Measurements from ENCODE around the gene ADORA1.

ADORA1 gene

GRCh38 chr1:203172184-203173010, 44.9 kb downstream of the ADORA1 start:
- peak; percentile 89 for TF ChIP-seq CTCF (IDR thresholded peaks at IDR 0.05; ENCODE audit: low read depth, low read length)
- no peak overlapping the region for H3K4me3 ChIP-seq (ENCODE audit: low read depth, low read length)
- DNase-seq (ENCODE audit: low read depth, low spot score), result peak; percentile 37
- in situ Hi-C loops (cut with HindIII; ENCODE audit: low sequenced_read_pairs), result no loop called here

- no peak overlapping the region for H3K4me3 ChIP-seq (ENCODE audit: low read depth, low read length)
- in situ Hi-C loops (cut with HindIII; ENCODE audit: low sequenced_read_pairs), result no loop called here
- no peak for TF ChIP-seq CTCF (IDR thresholded peaks at IDR 0.05; ENCODE audit: low read depth, low read length)
- no peak for DNase-seq (ENCODE audit: low read depth, low spot score)
Observed at GRCh38 chr1:203173011-203173555, 45.6 kb downstream of the ADORA1 start.

- in situ Hi-C loops (cut with HindIII; ENCODE audit: low sequenced_read_pairs), result no loop called here
- H3K4me3 ChIP-seq (ENCODE audit: low read depth, low read length), result no peak overlapping the region
- DNase-seq (ENCODE audit: low read depth, low spot score), result no peak
- TF ChIP-seq CTCF (IDR thresholded peaks at IDR 0.05; ENCODE audit: low read depth, low read length), result no peak
Observed at GRCh38 chr1:203173566-203173965, 46.0 kb downstream of the ADORA1 start.

GRCh38 chr1:203174324-203174985, 46.9 kb downstream of the ADORA1 start:
- no peak for DNase-seq (ENCODE audit: low read depth, low spot score)
- no peak for TF ChIP-seq CTCF (IDR thresholded peaks at IDR 0.05; ENCODE audit: low read depth, low read length)
- H3K4me3 ChIP-seq (ENCODE audit: low read depth, low read length), result no peak overlapping the region
- in situ Hi-C loops (cut with HindIII; ENCODE audit: low sequenced_read_pairs), result no loop called here

GRCh38 chr1:203175237-203175826, 47.8 kb downstream of the ADORA1 start, which contains the start of gene MYBPH:
MYBPH (minus strand) TSS chr1:203175826; CDS start chr1:203175755, 71 bp downstream.
- H3K4me3 ChIP-seq (ENCODE audit: low read depth, low read length), result no peak within 1 kb of the TSS
- TF ChIP-seq CTCF (IDR thresholded peaks at IDR 0.05; ENCODE audit: low read depth, low read length), result no peak
- in situ Hi-C loops (cut with HindIII; ENCODE audit: low sequenced_read_pairs), result no loop called here
- DNase-seq (ENCODE audit: low read depth, low spot score), result no peak

- H3K4me3 ChIP-seq (ENCODE audit: low read depth, low read length), result no peak overlapping the region
- in situ Hi-C loops (cut with HindIII; ENCODE audit: low sequenced_read_pairs), result no loop called here
- DNase-seq (ENCODE audit: low read depth, low spot score), result no peak
- TF ChIP-seq CTCF (IDR thresholded peaks at IDR 0.05; ENCODE audit: low read depth, low read length), result no peak
Observed at GRCh38 chr1:203175827-203176241, 48.3 kb downstream of the ADORA1 start.

Data from astrocyte of the spinal cord (primary cell).